Renal cortical epithelial cell (primary cell): ENCODE measurements around the gene PRH1. TPM values are rescaled to one million over a fixed set of nuclear protein-coding genes. Genes with fewer than 3 reads are reported as not detected.

Experiments
- DNase-seq: peaks from one replicate; pipeline ENCODE4 v3.0.0-alpha.2; 2011; ENCODE audit warnings: low read depth
- total RNA-seq: library from RNA; depleted of rRNA; stranded (reverse); fragments of >200 nt; gene quantifications from 2 replicates; pipeline ENCODE4 v1.2.3, GENCODE V29; 2014

The PRH1 gene
- 5.9 and 14.8 TPM in 2 replicates for total RNA-seq

DNA sequence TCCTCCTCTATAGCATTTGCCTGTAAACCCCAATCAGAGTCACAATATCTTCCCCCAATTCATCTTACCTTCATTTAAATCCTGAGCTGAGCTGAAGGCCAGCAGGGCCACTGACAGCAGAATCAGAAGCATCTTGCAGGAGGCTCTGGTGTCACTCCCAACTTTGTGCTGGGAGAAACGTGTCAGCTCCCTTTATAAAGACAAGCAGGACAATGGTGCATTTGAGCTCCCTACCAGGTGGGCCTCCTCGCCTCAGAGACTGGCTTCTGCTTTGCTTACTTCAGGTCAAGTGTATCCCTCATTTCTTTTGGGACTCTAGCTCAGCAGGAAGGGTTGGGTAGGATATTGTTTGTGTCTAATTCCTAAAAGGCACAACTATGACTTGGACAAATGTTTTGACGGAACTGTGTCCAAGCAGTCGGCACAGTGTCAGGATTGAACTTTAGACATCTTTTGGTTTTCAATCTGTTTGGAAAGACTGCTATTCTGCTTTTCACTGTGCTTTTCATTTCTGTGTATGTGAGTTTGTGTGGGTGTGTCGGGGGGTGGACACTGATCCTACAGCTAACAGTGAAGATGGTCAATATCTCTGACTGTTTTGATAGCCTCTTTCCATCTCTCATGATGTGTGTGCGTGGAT, at the start of gene PRH1:
TSS of gene PRH1 (minus strand) at position 170 of the 640 bp plus-strand sequence. CDS start at position 132, 38 bp downstream.
- DNase-seq: no peak

DNA sequence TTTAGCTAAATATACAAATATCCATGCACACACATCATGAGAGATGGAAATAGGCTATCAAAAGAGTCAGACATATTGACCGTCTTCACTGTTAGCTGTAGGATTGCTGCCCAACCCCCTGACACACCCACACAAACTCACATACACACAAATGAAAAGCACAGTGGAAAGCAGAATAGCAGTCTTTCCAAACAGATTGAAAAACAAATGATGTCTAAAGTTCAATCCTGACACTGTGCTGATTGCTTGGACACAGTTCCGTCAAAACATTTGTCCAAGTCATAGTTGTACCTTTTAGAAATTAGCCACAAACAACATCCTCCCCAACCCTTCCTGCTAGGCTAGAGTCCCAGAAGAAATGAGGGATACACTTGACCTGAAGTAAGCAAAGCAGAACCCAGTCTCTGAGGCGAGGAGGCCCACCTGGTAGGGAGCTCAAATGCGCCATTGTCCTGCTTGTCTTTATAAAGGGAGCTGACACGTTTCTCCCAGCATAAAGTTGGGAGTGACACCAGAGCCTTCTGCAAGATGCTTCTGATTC, 44.8 kb upstream of the PRH1 start, which contains the start of gene PRH2:
TSS of gene PRH2 (plus strand) at position 491 of the 541 bp plus-strand sequence. CDS start at position 529, 38 bp downstream.
- DNase-seq: no peak

DNA sequence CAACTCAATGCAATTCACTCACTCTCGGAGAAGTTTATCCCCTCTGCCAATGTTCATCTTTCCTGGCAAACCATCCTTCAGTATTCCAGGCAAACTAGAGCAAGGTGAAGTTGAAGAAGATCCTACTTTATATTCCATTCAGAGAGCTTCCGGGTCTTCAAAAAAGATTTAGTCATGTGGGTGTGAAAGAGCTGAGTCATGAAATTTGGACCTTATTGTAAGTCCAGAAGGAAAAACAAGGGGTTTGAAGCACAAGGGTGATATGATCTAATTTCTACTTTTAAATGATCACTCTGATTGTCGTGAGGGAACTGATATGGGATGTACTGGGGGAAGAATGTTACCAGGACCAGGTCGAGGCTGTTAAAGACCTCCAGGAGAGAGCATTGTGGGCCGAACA, 42.2 kb upstream of the PRH1 start:
- no peak for DNase-seq

GRCh38 chr12:10919809-10920208, 35.8 kb upstream of the PRH1 start:
- no peak for DNase-seq

- no peak for DNase-seq
Measured at GRCh38 chr12:10910380-10910779, 26.3 kb upstream of the PRH1 start.

- DNase-seq: no peak
Measured at GRCh38 chr12:10909462-10909861, 25.4 kb upstream of the PRH1 start, which contains the start of gene TAS2R13. Gene TAS2R13, minus strand, starts transcription at chr12:10909562. Its CDS starts 264 bp downstream, at chr12:10909298.

DNA sequence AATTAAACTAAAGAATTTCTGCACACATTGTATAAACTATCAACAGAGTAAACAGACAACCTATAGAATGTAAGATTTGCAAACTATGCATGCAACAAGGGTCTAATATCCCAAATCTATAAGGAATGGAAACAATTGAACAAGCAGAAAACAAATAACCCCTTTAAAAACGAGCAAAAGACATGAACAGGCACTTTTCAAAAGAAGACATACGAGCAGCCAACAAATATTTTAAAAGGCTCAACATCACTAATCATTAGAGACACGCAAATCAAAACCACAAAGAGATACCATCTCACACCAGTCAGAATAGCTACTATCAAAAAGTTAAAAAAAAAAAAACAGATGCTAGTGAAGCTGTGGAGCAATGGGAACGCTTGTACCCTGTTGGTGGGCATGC, 20.6 kb upstream of the PRH1 start:
- no peak for DNase-seq

- DNase-seq: peak; percentile 13
Measured at GRCh38 chr12:10901427-10901826, 17.4 kb upstream of the PRH1 start.

GRCh38 chr12:10900972-10901371, 16.9 kb upstream of the PRH1 start:
- DNase-seq: no peak

DNA sequence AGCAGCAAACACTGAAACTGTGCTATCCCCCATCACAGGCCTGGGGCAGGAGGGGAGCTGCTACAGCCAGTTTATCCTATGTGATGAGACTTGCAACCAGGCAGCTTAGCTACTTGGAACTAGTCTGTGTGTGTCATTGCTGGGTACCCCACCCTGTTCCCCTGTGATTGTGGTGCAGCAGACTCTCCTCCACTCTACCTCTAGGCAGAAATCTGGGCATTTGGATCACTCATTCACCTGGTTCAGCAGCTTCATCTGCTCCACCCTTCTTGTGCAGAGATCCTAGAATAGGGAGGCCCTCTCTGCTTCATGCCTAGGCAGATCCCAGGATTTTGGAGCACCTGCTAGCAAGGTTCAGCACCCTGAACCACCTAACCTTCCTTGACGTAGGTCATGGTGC, 16.5 kb upstream of the PRH1 start:
- no peak for DNase-seq

GRCh38 chr12:10896854-10897253, 12.8 kb upstream of the PRH1 start:
- DNase-seq: no peak

GRCh38 chr12:10891937-10892336, 7.9 kb upstream of the PRH1 start:
- no peak for DNase-seq

GRCh38 chr12:10889226-10889625, 5.2 kb upstream of the PRH1 start:
- no peak for DNase-seq

DNA sequence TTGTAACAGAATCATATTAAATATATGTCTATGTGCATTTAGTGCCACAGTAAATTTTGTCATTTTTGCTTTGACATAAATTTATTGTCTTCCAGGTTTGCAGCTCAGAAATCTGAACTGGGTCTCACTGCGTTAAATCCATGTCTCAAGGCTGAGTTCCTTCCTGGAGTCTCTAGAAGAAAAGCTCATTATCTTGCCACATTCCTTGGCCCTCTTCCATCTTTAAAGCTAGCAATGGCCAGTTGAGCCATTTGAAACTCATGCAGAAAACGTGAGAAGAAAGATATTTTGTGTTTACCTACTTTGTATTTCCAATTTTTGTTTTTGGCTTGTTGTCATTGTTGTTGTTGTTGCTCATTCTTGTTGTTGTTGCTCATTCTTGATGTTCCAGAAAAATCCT, 10.7 kb downstream of the PRH1 start:
- peak; percentile 22 for DNase-seq

DNA sequence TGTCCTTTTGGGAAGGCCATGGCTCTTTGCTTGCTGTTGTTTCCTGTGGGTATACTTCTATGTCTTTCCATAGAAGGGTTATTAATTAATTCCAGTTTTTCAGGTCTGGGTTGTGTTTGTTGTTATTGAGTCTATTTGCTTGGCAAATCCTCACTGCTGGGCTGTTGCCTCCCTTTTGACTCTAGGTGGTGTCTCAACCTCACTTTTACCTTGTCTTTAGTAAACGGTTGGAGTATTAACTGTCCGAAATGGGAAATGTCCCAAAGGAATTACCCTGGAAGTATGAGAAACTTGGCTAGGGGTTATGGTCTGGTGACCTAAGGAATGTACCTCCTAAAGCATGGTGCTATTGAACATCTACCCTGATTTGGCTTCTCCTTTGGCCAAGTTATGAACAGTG, 16.7 kb downstream of the PRH1 start:
- peak; percentile 84 for DNase-seq

GRCh38 chr12:10863512-10864218, 20.4 kb downstream of the PRH1 start:
- no peak for DNase-seq

DNA sequence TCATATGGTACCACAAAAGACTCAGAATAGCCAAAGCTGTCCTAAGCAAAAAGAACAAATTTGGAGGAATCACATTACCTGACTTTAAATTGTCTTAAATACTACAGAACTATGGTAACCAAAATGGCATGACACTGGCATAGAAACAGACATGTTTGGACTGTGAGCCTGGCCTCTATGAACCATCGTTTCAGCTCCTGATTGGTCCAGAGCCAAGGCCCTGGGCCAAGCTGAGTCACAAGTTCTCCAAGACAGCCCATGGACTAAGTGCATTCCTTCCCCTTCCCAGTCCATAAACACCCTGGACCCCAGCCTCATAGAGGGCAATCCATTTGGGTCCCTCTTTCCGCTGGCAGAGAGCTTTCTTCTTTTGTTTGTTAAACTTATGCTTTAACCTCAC, 22.7 kb downstream of the PRH1 start:
- DNase-seq: no peak

DNA sequence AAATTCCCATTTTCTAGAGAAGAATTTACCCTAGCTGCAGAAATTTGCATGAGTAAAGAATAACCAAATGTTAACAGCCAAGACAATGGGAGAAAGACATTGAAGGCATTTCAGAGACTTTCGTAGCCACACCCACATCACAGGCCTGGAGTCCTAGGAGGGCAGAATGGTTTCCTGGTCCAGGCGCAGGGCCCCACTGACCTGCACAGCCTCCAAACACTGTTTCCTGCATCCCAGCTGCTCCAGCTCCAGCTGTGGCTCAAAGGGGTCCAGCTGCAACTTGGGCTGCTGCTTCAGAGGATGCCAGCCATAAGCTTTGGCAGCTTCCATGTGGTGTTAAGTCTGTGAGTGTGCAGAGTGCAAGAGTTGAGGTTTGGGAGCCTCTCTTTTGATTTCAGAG, 28.2 kb downstream of the PRH1 start:
- no peak for DNase-seq

GRCh38 chr12:10853776-10854175, 30.3 kb downstream of the PRH1 start:
- DNase-seq: no peak

GRCh38 chr12:10851243-10851858, 32.7 kb downstream of the PRH1 start:
- peak; percentile 1 for DNase-seq

DNA sequence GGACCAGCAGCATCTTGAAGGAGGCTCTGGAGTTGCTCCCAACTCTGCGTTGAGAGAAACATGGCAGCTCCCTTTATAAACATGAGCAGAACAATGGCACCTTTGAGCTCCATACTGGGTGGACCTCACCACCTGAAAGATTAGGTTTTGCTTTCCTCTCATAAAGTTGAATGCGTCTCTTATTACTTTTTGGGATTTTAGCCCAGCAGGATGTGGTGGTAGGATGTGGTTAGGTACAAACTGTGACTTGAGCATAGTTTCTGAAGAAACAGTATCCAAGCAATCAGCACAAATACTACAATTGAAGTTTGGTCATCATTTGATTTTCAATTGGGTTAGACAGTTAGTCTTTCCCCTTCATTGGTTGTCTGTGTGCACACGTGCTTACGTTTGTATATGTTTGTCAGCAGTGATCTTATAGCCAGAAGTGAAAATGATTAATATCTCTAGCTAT, 34.6 kb downstream of the PRH1 start, which contains the start of gene PRR4:
TSS of gene PRR4 (minus strand) at position 51 of the 454 bp plus-strand sequence. CDS start at position 13, 38 bp downstream.
- DNase-seq: no peak

DNA sequence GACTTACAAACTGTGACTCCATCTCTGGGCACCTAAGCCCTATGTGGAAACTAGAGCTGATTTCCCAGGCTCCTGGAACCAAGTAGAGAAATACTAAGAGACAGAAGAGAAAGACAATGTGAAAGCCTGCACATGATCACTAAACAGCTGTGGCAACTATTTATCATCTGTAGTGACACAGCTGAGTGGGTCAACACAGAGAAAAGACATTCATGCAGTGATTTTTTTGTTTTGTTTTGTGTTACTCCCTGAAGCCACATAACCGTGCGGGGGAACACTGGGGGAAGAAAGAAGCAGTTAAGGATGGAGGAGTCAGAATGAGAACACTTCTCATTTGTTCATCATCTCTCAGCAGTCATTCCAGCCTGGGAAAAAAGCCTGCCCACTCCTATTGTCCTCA, 36.3 kb downstream of the PRH1 start:
- peak; percentile 1 for DNase-seq
